NT2/D1 (cell line): ENCODE measurements around the gene WSB1.

Experiments used
- SUZ12 ChIP-seq: IDR thresholded peaks from 2 replicates; pipeline ENCODE4 v1.6.1; 2011; ENCODE audit not compliant: insufficient read length, insufficient read depth; ENCODE audit errors: extremely low read depth
- ZNF274 ChIP-seq: IDR thresholded peaks from 2 replicates; pipeline ENCODE4 v1.6.1; 2011; ENCODE audit warnings: mild to moderate bottlenecking, low read depth, low read length

DNA sequence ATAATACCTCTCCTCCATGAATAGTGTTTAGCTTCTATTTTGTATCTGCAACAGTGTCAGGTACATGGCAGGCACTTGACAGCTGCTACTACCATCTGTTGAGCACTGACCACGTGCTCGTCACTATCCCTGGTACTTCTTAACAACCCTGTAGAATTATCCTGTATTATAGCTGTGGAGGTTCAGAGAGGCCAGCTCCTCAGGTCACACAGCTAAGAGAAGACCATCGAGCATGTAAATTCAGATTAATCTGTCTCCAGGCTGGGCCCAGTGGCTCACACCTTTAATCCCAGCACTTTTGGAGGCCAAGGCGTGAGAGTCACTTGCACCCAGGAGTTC is 26.3 kb downstream of the WSB1 start:
- TF ChIP-seq ZNF274 (no peak), SUZ12 (no peak)
